GM19328 (cell line): ENCODE data around the gene MFAP4.

Experiments used
- ATAC-seq: cut with Tn5 transposase; IDR thresholded peaks from one replicate; pipeline ENCODE4 v1.9.1; 2021; ENCODE audit warnings: mild to moderate bottlenecking, moderate library complexity; ENCODE audit not compliant: unreplicated experiment

The MFAP4 gene

GRCh38 chr17:19410875-19411620 is 24.1 kb upstream of the MFAP4 start, which contains the start of gene RNF112:
Gene RNF112, plus strand, starts transcription at chr17:19411232. Its CDS starts 177 bp downstream, at chr17:19411409.
- no peak for ATAC-seq

- ATAC-seq, result no peak
Measured at GRCh38 chr17:19410091-19410490, 23.1 kb upstream of the MFAP4 start.

- no peak for ATAC-seq
Measured at GRCh38 chr17:19409509-19409908, 22.5 kb upstream of the MFAP4 start.

- no peak for ATAC-seq
Measured at GRCh38 chr17:19409066-19409465, 22.1 kb upstream of the MFAP4 start.

- ATAC-seq, result no peak
Measured at GRCh38 chr17:19408346-19408710, 21.3 kb upstream of the MFAP4 start.

- no peak for ATAC-seq
Measured at GRCh38 chr17:19407601-19408345, 20.8 kb upstream of the MFAP4 start.

GRCh38 chr17:19405114-19405513 is 18.1 kb upstream of the MFAP4 start:
- ATAC-seq, result no peak

- ATAC-seq, result no peak
Measured at GRCh38 chr17:19404264-19404663, 17.3 kb upstream of the MFAP4 start.

- ATAC-seq, result no peak
Measured at GRCh38 chr17:19403021-19403420, 16.0 kb upstream of the MFAP4 start.

- no peak for ATAC-seq
Measured at GRCh38 chr17:19402171-19402570, 15.2 kb upstream of the MFAP4 start.

GRCh38 chr17:19401321-19402010 is 14.5 kb upstream of the MFAP4 start:
- no peak for ATAC-seq

- no peak for ATAC-seq
Measured at GRCh38 chr17:19399750-19400450, 12.9 kb upstream of the MFAP4 start.

- ATAC-seq, result no peak
Measured at GRCh38 chr17:19398301-19399181, 11.6 kb upstream of the MFAP4 start.

- ATAC-seq, result no peak
Measured at GRCh38 chr17:19397556-19398041, 10.6 kb upstream of the MFAP4 start.

GRCh38 chr17:19392303-19392702 is 5.3 kb upstream of the MFAP4 start:
- ATAC-seq, result no peak

- no peak for ATAC-seq
Measured at GRCh38 chr17:19391432-19391831, 4.4 kb upstream of the MFAP4 start.

GRCh38 chr17:19390951-19391350 is 4.0 kb upstream of the MFAP4 start:
- ATAC-seq, result no peak

- ATAC-seq, result no peak
Measured at GRCh38 chr17:19388791-19389785, 2.1 kb upstream of the MFAP4 start.
